ENCODE results near the gene IGFL2.
"Not testable (repeated sequence)": the region's sequence is repeated elsewhere in the genome, so short reads cannot be mapped to it uniquely, and the experiment has no call there.

Gene IGFL2

DNA sequence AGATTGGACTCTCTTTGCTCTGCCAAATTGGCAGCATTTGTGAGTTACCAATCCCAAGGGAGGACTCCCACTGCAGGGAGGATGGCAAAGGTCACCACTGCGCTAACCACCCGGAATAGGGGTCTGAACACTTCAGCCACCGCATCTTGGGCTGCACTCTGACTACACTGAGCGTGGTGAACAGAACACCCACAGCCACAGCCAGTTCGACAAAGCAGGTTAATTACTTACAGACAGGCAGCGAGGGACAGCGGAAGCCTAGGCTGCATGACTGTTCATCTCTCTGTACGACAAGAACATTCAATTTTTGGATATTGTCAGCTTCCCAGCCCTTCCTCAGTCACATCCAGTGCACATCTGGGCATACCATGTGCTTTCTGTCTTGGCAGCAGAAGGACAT, 59.8 kb downstream of the IGFL2 start:
- not testable (repeated sequence) for DNase-seq (ENCODE audit: low read depth in 1 of 2, low spot score in 1 of 2)

DNA sequence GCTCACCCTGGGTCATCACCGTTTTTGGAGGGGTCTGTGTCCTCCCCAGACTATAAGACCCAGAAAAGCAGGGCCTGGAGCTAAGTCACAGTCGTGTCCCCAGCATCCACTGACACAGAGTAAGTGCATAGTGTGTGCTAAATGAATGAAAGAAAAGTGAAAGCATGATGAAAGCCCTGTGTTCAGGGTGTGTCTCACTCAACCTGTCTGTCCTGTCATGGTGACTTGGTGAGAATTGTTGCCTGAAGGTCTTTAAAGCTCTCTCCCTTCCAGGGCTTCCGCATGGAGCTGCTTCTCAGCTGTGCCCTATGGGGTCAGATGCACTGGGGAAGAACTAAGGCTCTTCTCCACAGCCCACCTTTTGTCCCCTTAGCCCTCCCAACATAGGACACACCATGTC, 61.0 kb downstream of the IGFL2 start:
- DNase-seq (ENCODE audit: low read depth in 1 of 2, low spot score in 1 of 2), result no peak

DNA sequence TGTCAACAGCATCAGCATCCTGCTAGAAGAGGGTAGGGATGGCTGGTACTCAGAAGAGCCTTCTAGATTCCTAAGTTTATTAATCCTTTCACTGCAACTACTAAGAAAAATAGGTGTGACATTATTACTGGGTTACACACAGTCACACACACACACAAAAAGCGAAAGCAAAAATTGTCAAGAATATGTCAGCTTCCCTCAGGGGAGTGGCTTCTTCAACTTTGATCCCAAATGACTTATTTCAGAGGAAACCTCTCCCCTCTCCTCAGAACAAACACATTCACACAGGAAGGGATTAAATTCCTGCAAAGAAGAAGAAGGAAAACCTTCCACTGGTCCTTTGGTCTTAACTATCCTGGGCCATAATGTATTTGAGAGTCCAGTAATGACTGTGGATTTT, 61.4 kb downstream of the IGFL2 start:
- DNase-seq (ENCODE audit: low read depth in 1 of 2, low spot score in 1 of 2), result no peak

DNA sequence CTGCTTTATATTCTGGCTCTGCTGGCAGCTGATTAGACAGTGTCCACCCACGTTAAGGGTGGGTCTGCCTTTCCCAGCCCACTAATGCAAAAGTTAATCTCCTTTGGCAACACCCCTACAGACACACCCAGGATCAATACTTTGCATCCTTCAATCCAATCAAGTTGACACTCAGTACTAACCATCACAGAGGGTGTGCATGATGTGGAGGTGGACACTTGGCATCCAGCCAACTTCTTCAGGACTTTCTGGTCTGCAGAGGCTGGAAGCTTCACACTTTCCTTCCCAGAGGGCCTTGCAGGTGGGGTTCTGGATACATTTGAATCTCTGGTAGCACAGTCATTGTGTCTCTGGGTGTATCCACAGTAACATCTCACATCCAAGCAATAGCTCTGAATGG, 62.6 kb downstream of the IGFL2 start:
- DNase-seq (ENCODE audit: low read depth in 1 of 2, low spot score in 1 of 2), result no peak

Data from stimulated activated CD4-positive, alpha-beta T cell treated with anti-CD3 and anti-CD28 coated beads, Interleukin-15, amount 100 ng/mL, for 1 hour (primary cell).